GM21576 (cell line): ENCODE results near the gene PVALB.

Experiments used
- ATAC-seq: cut with Tn5 transposase; IDR thresholded peaks from one replicate; pipeline ENCODE4 v1.9.1; 2021; ENCODE audit warnings: mild to moderate bottlenecking, moderate library complexity; ENCODE audit not compliant: unreplicated experiment

PVALB gene

DNA sequence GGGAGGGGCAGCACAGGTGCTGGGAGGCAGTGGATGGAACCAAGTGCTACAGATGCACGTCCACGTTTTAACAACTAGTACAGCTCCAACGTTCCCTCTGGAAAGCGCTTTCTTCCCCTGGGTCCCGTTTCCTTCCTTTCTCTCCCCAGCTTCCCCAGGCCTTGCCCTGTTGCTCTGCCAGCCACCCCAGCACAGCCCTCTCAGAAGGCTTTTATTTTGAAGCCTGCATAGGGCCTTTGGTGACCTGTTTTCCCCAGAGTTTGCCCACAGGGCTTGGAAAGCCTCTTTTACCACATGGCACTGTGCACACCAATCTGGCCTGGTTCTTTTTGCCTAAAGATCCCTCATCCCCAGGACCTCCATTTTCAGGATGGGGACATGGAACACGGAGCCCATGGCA lies 30.1 kb upstream of the PVALB start:
- ATAC-seq = no peak

GRCh38 chr22:36846271-36846670 lies 29.4 kb upstream of the PVALB start:
- ATAC-seq = no peak

GRCh38 chr22:36840106-36840505 lies 23.3 kb upstream of the PVALB start:
- ATAC-seq = no peak

GRCh38 chr22:36839356-36840073 lies 22.7 kb upstream of the PVALB start:
- ATAC-seq = no peak

- no peak for ATAC-seq
Observed at GRCh38 chr22:36838119-36839030, 21.5 kb upstream of the PVALB start.

DNA sequence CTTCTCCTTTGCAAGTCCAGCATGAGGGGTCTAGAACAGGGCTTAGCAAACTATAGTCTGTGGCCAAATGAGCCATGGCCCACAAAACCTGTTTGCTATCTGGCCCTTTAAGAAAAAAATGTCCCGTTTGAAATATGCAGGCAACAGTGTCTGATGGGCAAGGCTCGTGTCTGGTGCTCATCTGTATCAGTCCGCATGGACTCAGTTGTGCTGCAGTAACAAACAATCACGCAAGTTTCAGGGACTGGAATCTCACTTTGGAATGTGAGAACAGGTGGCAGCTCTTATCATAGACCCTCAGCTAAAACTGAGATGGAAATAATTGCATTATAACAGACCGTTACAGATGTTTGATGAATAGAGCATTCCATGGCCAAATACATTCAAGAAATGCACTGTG lies 19.1 kb upstream of the PVALB start:
- no peak for ATAC-seq

DNA sequence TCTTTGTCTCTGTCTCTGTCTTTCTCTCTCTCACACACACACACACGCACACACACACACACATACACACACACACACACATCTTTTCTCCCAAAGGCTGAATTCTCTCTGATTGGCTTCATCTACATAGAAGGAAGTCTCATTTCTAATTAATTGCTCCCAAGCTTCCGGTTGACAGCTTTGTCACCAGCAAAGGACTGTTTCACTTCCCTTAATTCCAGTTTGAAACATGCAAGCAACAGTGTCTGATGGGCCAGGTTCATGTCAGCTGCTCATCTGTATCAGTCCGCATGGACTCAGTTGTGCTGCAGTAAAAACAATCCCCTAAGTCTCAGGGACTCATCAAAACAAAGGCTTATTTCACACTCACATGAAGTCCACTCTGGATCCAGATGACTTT lies 16.2 kb upstream of the PVALB start:
- no peak for ATAC-seq

DNA sequence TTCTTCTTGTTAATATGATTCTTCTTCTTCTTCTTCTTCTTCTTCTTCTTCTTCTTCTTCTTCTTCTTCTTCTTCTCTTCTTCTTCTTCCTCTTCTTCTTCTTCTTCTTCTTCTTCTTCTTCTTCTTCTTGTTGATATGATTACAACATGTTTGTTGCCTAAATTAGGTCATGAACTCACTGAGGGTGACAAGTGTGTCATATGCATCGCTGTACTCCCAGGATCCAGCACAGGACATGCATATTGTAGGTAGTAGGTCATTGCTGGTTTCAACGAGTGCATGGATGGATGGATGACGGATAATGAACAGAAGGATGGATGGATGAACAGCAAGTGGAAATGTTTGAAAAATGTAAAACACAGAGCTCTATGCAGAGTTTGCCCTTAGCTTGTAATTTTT lies 14.9 kb upstream of the PVALB start:
- ATAC-seq = no peak

DNA sequence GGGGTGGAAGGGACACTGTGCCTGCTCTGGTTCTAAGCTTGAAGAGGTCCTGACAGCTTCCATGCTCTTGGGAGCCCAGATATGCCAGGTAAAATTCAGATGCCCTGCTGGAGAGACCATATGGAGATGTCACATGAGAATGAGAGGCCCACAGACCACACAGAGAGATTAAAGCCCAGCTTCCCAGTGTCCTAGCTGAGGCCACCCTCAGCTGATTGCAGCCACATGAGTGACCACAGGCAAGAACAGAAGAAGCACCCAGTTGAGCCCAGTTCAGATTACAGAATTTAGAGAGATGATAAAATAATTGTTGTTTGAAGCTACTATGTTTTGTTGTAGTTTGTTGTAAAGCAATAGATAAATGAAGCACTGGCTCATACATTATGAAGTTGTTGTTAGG lies 14.4 kb upstream of the PVALB start:
- ATAC-seq = no peak

DNA sequence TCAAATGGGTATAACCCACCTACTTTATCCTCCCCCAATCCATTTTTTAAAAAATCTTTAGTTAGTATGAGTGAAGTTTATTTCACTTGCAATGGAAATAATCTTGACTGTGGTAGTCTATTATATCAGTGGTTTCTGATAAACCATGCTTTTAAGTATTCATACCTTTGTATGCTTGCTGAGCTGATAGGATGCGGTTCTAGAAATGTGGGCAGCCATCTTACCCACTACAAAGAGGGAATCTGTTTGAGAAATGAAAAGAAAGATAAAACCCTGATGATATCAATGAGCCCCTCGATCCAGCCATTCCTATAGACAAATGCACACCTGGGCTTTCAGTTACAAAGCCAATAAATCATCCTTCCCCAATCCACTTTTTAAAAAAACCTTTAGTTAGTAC lies 13.8 kb upstream of the PVALB start:
- ATAC-seq = no peak

GRCh38 chr22:36829370-36830002 lies 12.7 kb upstream of the PVALB start:
- ATAC-seq = no peak

GRCh38 chr22:36828815-36829214 lies 12.0 kb upstream of the PVALB start:
- no peak for ATAC-seq

DNA sequence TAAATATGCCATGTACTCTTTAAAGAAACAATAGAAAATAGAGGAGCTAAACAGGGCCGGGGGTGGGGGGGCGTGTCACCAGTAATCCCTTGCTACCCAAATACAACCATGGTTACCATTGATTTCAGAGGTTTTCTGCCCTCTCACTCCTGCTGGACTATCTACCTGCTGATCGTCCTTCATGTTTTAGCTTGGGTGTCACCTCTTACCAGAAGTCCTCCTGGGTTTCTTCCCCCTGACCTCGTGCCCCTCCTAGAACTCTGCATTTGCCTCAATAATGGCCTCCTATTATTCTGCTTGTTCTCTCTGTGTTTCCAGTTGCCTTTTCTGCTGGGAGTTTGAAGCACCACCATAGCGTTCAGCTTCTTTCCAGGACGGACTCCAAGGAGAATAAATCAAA lies 9.4 kb upstream of the PVALB start:
- no peak for ATAC-seq

- no peak for ATAC-seq
Observed at GRCh38 chr22:36824655-36825054, 7.8 kb upstream of the PVALB start.

DNA sequence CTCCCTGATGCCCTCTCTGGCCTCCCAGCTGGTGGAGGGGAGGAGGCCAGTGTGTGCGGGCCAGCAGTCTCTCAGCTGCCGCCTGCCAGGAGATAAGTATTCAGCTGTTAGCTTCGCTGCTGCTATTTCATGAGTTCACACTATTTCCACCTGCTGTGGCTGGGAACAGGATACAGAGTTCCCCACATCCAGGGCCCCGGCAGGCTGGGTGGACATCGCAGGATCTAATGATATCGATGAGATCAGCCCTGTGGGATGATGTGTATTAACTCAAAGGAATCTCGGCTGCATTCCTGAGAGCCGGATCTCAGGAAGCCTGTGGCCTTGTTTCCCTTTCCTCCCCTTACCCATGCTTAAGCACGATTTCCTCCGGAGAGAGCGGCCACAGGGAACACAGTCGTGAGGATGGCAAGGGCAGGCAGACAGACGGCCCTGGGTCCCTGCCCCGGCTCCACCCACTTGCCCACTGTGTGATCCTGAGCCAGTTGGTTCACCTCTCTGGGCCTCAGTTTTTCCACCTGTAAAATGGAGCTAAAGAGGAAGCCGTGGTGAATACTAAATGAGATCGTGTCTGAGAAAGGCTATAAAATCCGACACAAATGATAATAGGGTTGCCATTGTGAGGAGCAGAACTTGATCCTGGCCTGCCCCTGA lies 6.5 kb upstream of the PVALB start:
- no peak for ATAC-seq

DNA sequence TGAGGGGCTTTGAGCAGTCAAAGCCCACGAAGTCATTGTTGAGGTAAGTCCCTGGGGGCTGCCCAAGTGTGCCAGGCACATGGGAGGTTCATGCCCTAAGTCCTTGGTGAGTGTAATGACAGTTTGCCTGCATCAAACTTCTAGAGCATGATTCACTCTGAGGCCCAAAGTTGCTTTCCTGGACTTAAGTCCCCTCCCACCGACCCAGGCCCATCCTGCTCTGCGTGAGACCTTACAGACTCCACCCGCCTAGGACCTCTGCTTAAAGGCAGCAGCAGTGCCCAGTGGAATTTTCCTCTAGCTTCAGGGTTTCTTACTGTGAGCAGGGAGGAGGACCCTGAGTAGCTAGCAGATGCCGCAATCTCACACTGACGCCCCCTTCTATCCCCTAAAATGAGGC lies 5.7 kb upstream of the PVALB start:
- no peak for ATAC-seq

GRCh38 chr22:36819112-36819511 lies 2.3 kb upstream of the PVALB start:
- ATAC-seq = no peak

GRCh38 chr22:36818010-36818642 lies 1.3 kb upstream of the PVALB start:
- ATAC-seq = no peak

- ATAC-seq = no peak
Observed at GRCh38 chr22:36817525-36817848, 652 bp upstream of the PVALB start.

DNA sequence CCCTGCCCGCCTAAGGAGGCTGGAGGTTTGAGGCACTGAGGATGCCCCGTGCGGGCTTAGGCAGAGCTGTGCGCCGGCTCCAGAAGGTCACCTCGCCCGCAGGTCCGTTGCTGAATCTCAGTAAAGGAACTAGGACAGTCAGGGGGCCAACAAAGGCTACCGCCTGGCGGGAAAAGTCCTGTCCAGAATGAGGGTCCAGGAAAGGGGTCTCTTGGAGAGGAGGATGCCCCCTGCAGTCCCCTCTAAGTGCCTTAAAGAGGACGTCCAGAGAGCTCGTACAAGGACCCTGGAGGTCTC lies 548 bp downstream of the PVALB start:
- ATAC-seq = no peak
